HG02588 (cell line): Measurements from ENCODE around the gene TRIM16.
"Not testable (repeated sequence)": the region's sequence is repeated elsewhere in the genome, so short reads cannot be mapped to it uniquely, and the experiment has no call there.

ENCODE experiments used
- ATAC-seq: cut with Tn5 transposase; IDR thresholded peaks from one replicate; pipeline ENCODE4 v1.9.1; 2021; ENCODE audit warnings: mild to moderate bottlenecking, moderate library complexity; ENCODE audit not compliant: unreplicated experiment

Gene TRIM16

GRCh38 chr17:15683824-15684478, at the start of gene TRIM16:
Gene TRIM16, minus strand, starts transcription at chr17:15684311. Its CDS starts 32,702 bp downstream, at chr17:15651609.
- ATAC-seq, result peak; percentile 87

- ATAC-seq, result not testable (repeated sequence)
These were observed 49.2 kb upstream of the TRIM16 start for GRCh38 chr17:15733174-15733789.

- not testable (repeated sequence) for ATAC-seq
These were observed 47.8 kb upstream of the TRIM16 start, which contains the start of gene TBC1D26 for GRCh38 chr17:15731900-15732299. Gene TBC1D26, plus strand, starts transcription at chr17:15732283. Its CDS starts 3,066 bp downstream, at chr17:15735349.

- not testable (repeated sequence) for ATAC-seq
These were observed 46.4 kb upstream of the TRIM16 start for GRCh38 chr17:15730535-15730934.

DNA sequence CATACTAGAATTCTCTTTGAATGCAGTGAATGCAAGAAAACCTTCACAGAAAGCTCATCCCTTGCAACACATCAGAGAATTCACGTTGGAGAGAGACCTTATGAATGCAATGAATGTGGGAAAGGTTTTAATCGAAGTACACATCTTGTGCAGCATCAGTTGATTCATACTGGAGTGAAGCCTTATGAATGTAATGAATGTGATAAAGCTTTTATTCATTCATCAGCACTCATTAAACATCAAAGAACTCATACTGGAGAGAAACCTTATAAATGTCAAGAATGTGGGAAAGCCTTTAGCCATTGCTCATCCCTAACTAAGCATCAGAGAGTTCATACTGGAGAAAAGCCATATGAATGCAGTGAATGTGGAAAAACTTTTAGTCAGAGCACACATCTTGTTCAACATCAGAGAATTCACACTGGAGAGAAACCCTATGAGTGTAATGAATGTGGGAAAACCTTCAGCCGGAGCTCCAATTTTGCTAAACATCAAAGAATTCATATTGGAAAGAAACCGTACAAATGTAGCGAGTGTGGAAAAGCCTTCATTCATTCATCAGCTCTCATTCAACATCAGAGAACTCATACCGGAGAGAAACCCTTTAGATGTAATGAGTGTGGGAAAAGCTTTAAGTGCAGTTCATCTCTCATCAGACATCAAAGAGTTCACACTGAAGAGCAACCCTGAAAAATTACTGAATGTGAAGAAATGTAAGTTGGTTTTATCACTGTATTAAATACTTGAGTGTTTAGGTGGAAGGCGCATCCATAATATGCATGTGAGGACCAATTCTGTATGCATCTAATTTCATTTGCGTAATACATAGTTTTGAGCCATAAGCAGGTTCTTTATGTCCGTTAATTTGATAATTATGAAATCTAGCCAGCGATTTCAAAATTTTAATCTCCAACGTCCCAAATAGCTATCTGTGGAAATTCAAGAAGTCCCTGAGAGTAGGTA, 32.8 kb upstream of the TRIM16 start:
- ATAC-seq, result not testable (repeated sequence)

- not testable (repeated sequence) for ATAC-seq
These were observed 24.8 kb upstream of the TRIM16 start for GRCh38 chr17:15708879-15709278.

DNA sequence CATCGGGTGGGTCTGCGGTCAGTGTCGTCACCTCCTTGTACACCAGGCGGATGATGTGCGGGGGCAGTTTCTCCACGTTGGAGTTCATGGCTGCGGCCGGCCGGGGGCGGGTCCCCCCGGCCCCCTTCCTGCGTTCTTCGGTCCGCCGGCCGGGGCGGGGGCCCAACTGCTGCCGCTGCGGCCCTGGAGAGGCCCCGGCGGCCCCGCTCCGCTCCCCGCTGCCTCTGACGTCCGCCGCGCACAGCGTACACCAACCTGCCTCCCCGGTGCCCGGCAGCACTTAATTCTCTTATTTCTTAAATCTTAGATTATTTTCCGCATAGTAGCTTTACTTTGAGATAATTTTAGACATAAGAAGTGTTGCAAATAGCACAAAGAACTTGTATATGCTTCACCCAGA, 20.7 kb upstream of the TRIM16 start:
- ATAC-seq, result not testable (repeated sequence)

DNA sequence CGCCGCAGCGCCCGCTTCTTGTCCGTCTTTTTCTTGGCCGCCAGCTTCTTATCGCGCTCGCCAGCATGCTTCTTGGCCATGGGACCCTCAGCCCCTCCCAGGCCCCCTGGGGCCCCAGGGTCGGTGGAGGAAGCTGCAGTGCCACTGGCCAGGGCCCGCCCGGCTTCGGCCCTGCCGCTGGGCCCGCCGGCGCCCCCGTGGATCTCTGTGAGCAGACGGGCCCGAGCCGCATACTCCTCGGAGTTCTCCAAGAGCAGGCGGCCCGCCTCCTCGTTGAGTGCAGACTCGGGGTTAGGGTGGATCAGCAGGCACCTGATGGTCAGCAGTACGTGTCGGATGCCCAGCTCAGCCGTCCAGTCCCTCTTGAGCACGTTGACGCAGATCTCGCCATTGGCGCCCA, 20.1 kb upstream of the TRIM16 start:
- not testable (repeated sequence) for ATAC-seq

GRCh38 chr17:15699937-15700336, 15.8 kb upstream of the TRIM16 start:
- ATAC-seq, result peak; percentile 0

- peak; percentile 98 for ATAC-seq
These were observed 15.4 kb upstream of the TRIM16 start, which contains the start of gene ZNF286A for GRCh38 chr17:15699413-15699924. Gene ZNF286A, plus strand, starts transcription at chr17:15699752. Its CDS starts 578 bp downstream, at chr17:15700330.

DNA sequence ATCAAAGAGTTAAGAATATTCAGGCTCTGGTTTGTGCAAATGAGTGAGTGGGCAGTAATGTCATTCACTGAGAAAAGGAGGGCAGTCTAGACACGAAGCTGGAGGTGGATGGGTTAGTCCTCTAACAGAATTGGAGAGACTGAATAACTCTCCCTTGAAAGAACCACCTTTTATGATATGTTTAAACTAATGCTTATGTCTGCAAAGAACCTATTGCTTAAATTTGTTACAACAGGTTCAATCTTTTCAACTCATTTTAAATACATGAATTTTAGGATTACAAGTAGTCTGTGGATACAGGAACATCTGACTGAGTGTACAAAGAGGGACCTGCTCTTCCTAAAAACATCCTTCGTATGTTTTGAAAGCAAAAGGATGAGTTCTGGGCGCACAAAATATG, 14.9 kb upstream of the TRIM16 start:
- ATAC-seq, result not testable (repeated sequence)

GRCh38 chr17:15687494-15687893, 3.4 kb upstream of the TRIM16 start:
- ATAC-seq, result not testable (repeated sequence)

- not testable (repeated sequence) for ATAC-seq
These were observed 976 bp downstream of the TRIM16 start for GRCh38 chr17:15683135-15683534.

DNA sequence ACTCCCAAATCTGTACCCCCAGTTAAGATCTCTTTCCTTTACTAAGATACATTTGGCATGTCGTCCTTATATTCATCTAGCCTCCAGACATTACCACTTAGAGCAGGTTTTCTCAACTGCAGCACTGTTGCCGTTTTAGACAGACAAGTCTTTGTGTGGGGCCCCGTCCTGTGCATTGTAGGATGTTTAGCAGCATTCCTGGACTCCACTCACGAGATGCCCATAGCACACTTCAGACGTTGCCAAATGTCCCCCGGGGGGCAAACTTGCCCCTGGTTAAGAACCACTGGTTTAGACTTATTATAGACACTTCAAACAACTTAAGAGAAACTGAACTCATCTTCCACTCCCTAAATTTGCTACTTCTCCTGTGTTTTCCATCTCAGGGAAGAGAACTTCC, 8.1 kb downstream of the TRIM16 start:
- not testable (repeated sequence) for ATAC-seq

- ATAC-seq, result not testable (repeated sequence)
These were observed 9.5 kb downstream of the TRIM16 start for GRCh38 chr17:15674640-15675039.

GRCh38 chr17:15669526-15669925, 14.6 kb downstream of the TRIM16 start:
- ATAC-seq, result not testable (repeated sequence)

GRCh38 chr17:15663691-15664090, 20.4 kb downstream of the TRIM16 start:
- ATAC-seq, result no peak

- ATAC-seq, result no peak
These were observed 20.9 kb downstream of the TRIM16 start for GRCh38 chr17:15663176-15663575.

DNA sequence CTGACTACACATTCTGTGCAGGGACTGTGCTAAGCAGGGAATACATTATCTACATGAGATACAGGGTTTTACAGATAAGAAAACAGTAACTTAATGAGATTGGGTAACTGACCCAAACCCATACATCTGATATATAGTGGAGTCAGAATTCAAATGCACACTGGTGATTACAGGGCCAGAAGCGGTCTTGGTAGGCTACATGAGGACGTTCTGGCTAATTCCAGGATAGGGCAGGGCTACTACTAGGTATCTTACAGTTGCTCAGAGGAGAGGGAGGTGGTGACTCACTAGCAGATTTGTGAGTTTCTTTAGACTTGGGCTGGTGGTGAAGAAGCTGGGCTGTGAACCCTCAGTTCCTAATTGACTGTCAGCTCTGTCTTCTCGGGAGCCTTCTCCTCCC, 21.4 kb downstream of the TRIM16 start:
- ATAC-seq, result no peak

GRCh38 chr17:15660077-15660476, 24.0 kb downstream of the TRIM16 start:
- ATAC-seq, result no peak

DNA sequence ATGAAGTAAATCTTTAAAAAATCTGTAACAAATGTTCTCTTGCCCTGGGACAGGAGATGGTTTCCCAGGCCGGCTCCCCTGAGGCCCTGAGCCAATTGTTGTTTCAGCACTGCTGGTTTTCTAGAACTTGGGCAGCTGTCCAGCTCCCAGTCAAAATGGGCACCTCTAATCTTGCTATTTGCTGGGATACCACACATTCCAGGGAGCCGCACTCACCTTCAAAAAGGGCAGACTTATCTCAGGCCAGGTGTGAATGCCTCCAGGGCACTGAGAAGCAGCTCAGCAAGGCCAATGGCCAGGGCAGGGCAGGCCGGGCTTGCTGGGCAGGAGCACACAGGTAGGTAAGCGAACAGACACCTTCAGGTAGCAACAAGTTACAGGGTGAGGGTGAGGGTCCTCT, 24.4 kb downstream of the TRIM16 start:
- no peak for ATAC-seq
